ENCODE results near the gene ARL10.

The ARL10 gene

DNA sequence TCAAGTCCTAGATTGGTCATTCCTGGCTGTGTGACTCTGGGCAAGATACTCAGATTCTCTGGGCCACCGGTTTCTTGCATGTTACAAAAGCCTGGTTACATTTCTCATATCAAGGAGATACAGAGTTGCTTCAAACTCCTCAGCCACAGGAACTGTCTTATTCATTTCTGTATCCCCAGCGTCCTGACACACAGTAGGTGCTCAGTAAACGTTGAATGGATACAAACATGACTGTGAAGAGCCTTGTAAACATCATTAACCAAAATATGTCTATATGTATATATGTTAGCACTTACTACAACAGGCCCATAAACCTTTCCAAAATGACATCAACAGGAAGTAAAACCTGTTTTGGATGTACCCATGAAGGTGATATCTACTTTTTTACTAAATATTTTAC, 49.4 kb downstream of the ARL10 start:
- no peak for DNase-seq

DNA sequence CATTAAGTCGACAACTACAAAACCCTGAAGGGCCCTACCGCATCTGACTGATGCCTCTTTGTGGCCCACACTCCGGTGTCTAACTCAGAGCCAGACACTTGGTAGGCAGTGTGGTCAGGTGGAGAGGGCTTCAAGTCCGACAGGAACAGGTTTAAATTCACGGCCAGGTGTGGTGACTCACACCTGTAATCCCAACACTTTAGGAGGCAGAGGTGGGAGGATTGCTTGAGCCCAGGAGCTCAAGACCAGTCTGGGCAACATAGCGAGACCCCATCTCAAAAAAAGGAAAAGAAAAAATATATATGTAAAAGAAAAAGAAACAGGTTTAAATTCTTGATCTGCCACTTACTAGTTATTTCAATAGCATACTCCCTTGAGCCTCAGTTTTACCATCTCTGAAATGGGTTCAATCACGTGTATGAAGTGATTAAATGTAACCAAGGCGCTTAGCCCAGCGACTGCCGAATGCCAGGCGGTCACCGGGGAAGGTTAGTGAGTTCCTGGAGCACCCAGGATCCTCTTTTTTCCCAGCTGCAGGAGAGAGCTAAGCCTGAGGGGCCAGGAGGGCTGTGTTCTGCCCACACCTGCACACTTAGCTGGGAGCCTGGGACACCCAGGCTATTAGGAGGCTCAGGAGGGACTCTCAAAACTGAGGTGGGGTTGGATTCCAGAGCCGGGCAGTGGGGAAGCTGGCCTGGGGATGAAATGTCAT, 50.1 kb downstream of the ARL10 start:
- DNase-seq: no peak

DNA sequence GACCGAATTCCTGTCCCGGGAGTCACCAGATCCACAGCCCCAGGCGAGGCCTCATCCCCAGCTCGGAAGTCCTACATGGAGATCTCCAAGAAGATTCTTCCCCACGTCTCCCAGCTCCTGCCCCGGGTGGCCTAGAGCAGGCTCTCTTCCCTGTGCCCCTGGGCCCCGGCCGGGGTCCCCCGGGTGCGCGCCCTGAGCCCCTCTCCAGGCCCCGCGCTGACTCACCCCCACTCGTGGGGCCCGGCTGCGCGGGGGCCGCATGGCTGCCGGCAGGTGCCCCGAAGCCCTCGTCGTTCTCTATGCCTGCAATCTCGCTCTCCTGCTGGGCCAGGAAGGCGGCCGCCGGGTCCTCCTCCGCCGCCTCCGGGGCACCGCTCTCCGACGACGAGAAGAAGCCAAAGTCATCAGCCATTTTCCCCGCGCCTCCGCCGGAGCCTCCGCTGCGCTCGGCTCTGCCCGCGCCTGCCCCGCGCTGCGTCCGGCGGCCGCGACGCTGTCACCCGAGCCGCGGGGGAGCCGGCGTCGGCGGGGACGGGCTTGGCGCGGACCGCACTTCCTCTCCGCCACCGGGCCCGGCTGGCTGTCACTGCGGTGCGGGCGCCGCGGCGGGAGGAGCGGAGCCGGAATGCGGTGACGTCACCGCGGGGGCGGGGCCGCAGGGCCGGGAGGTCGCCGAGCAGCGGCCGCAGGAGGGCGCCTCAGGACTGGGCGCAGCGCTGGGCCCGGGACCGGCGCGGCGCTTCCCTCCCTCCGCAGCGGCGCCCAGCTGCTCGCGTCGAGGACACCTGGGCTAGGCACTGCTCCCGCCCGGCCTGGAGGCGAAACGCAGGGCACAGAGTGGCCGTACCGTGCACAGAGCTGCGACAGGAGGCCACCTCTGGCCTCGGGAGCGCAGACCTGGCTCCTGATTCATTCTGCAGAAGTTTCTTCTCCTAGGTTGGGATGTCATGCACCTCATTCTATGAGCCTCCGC, 51.0 kb downstream of the ARL10 start, which contains the start of gene CLTB:
TSS of gene CLTB (minus strand) at position 588 of the 973 bp plus-strand sequence. CDS start at position 412, 176 bp downstream.
- DNase-seq: peak; percentile 82

DNA sequence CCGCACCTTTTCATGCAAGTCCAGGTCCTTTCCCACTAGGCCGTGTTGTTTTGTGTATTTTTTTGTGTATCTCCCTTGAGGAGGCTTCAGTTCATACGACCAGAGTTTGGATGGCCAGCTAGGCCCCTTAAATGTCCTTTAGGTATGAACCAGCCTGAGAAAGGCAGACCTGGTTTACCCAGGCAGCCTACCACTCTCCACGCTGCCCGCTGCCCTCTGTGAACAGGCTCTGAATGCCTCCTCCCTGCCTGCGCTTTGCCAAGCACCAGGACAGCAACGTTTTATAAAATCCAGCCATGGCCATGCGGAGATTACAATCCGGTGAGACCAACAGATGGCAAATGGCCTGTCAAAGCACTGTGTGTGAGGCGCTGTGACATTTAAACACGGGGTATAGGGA, 51.7 kb downstream of the ARL10 start:
- DNase-seq: no peak

DNA sequence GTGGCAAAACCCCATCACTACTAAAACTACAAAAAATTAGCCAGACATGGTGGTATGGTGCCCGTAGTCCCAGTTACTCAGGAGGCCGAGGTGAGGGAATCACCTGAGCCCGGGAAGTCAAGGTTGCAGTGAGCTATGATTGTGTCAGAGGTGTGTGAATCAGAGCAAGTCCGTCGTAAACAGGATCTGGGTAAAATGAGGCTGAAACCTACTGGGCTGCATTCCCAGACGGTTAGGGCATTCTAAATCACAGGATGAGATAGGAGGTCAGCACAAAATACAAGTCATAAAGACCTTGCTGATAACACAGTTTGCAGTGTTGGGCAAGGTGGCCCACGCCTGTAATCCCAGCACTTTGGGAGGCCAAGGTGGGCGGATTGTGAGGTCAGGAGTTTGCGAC, 53.0 kb downstream of the ARL10 start:
- no peak for DNase-seq

DNA sequence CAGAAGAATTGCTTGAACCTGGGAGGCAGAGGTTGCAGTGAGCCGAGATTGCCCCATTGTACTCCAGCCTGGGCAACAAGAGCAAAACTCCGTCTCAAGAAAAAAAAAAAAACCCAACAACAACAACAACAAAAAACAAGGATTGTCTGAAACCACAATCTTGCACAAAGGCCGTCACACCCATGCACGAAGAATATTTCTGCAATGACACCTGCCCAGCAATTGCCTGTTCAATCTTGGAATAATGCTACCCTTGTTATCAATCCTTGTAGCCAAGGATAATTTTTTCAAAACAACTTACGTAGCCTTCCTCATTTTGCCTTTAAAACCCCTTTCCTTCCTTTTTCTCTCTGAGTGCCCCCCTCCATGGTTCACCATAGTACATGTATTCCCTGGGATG, 54.8 kb downstream of the ARL10 start:
- DNase-seq: no peak

DNA sequence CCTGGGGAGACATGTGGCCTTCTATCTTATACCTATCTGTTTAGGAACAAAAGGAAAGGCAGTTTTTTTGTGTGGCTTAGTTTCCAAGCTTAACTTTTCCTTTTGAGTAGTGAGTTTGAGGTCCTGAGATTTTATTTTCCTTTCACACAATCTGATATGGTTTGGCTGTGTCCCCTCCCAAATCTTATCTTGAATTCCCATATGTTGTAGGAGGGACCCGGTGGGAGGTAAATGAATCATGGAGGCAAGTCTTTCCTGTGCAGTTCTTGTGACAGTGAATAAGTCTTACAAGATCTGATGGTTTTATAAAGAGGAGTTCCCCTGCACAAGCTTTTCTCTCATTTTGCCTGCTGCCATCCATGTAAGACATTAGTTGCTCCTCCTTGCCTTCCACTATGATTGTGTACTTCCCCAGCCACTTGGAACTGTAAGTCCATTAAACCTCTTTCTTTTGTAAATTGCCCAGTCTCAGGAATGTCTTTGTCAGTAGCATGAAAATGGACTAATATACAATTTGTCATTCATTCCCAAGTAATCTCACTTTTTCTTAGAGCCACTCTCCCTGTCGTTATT, 55.8 kb downstream of the ARL10 start:
- no peak for DNase-seq

DNA sequence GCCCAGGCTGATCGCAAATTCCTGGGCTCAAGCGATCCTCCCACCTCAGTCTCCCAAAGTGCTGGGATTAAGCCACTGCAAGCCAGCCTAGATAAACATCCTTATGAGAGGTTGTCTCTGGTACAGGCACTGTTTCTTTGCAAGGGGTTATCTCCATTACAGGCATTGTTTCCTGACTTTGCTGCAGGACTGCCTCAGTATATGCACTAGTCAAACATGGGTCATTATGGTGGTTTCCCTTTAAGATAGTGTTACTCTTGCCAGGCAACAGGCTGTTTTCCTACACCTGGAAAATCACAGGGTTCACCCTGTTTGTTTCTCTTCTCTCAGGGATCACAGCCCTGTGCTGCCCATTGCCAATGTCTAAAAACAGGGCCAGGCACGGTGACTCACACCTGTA, 58.9 kb downstream of the ARL10 start:
- no peak for DNase-seq

DNA sequence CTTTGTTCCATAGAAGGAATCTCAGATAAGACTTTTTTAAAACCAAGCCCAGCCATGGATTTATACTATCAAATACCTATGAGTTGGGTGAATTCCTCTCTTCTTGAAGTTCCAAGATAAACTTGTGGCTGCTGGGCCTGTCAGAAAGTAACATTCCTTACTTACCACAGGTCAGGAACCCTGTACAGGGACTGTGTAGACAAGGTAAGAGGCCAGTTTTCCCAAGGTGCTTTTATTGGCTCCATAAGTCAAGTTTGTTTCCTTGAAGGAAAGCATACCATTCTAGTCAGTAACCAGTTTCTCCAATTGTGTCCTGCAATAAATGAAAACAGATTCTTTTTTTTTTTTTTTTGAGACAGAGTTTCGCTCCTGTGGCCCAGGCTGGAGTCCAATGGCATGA, 59.9 kb downstream of the ARL10 start:
- no peak for DNase-seq

DNA sequence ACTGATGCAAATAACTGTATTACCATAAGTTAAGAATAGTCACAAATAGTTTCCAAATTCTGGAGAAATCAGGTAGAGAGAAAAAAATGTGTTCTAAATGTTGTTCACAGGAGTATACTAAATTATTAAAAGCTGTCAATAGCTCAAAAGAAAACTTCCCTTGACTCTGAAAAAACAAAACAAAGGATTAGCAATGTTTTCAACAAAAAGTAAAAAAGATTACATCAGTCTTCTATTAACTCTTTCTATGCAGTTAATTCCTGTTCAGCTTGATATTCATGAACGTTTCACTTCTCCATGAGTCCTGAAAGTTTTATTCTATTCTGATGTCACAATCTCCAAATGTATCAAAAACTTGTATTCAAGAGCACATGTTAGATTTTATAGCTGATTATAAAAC, 60.5 kb downstream of the ARL10 start:
- no peak for DNase-seq

DNA sequence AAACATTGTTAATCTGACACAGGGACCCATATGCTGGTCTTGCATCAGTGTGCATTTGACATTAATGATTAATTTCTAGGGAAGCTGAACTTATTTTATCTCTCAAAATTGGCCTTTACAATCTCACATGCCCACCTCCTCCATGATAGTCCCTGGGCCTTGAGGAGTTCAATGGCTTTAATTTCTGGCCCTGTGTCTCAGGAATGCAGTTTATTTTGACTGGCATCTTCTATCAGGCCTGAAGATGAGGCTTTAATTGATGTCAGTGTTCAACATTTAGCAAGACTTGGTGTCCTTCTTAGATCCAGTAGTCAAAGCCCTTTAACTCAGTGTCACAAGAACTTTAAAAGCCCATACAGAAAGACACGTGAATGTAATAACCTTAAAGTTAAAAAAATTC, 61.6 kb downstream of the ARL10 start:
- DNase-seq: no peak

DNA sequence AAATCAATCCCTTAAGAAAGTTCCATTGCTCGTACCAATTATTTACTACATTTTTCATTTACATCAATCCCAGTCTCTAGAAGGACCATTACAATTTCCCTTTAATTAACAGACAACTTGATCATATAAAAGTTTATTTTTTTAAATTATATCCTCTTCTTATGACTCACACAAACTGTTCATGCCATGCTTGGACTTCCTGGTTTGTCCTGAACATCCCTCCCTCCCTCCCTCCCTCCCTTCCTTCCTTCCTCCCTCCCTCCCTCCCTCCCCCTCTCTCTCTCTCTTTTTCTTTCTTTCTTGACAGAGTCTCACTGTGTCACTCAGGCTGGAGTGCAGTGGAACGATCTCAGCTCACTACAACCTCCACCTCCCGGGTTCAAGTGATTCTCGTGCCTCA, 62.7 kb downstream of the ARL10 start:
- no peak for DNase-seq

DNA sequence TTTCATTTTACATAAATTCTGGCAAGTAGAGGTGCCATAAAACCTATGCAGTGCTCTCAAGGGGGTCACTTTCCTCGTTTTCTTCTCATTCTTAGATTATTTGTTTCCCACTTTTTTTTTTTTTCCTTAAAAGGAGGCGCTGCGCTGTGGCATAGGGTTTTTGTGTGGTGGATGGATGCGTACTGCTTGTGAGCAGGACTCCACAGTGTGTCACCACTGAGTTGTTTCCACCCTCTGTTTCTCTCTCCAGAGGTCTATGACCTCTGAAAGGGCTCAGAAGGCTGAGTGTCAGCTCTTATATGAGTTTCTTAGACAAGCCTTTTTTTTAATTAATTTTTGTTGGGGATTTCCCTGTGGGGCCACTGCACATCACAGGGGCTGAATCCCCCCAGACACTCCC, 64.7 kb downstream of the ARL10 start:
- DNase-seq: no peak
